ENCODE measurements around the gene PCGF5.
A peak's percentile ranks its signal among the peaks of the same experiment; 100 is the strongest.
"Not testable (repeated sequence)": the region's sequence is repeated elsewhere in the genome, so short reads cannot be mapped to it uniquely, and the experiment has no call there.

Gene PCGF5

DNA sequence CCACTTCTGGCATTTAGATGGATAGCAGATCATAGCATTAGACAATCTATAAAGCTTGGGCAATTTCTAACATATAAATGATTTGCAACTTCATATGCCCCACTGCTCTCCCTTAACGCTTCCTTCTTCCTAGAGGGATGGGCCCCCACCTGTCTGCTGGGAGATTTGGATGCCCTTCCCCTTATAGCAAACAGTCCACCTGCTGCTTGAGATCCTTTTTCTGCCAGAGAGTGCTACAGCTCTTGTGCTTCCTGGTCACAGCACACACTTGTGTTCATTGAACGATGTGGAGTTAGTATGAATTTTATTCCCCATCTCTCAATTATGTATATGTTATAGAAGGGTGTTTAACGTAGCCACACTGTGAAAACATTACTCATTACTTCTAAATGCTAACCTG is 10.4 kb upstream of the PCGF5 start:
- no peak for DNase-seq (ENCODE audit: low spot score)

DNA sequence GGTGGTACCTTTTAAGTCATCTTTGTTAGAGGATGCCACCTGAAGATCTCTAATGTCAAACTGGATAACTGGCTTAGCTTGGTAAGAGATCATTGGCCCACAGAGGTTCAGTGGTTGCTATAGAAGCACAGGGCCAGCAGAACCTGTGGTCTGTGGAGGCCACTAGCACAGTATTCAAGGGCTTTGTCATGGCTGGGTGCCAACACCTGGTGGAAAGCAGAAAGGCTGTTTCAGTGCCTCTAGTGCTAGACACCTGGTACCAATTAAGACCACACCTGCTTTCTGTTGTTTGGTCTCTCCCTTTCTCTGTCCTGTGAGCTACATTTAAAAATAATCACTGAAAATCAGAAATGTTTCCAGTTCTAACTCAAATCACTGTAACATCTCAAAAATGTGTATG is 10.0 kb upstream of the PCGF5 start:
- DNase-seq (ENCODE audit: low spot score): no peak

DNA sequence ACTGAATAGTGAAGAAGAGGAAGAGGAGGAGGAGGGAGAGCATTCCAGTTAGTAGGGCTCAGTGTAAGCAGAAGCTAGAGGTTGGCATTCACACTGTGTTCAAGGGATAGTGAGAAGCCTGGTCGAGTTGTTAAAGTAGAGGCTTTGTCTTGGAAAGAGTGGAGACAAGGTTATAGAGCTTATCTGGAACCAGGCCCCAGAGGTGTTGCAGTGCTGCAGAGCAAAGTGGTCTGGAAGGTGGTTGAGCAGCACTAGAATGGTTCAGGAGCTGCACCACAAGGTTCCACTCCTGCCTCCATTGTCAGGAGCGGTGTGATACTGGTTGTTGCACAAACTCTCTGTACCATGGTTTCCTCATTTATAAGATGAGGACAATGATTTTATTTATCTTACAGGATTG is 8.8 kb upstream of the PCGF5 start:
- no peak for DNase-seq (ENCODE audit: low spot score)

DNA sequence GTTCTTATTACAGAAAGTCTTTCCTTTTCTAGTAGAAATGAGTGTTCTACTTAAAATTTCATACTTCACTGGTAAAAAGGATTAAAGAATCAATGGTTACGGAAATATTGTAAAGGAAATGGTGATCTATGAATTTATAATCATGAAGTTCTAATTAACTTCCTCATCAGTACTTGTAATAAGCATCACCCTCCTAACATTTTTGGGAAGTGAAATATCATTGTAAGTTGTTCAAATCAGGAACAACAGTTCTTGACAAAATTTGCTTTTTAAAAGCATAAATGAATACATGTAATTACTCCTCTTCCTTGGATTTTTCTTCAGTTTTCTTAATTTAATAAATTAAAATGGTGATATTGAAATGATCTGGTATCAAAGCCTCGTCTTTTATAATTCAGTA is 5.6 kb upstream of the PCGF5 start:
- DNase-seq (ENCODE audit: low spot score): no peak

DNA sequence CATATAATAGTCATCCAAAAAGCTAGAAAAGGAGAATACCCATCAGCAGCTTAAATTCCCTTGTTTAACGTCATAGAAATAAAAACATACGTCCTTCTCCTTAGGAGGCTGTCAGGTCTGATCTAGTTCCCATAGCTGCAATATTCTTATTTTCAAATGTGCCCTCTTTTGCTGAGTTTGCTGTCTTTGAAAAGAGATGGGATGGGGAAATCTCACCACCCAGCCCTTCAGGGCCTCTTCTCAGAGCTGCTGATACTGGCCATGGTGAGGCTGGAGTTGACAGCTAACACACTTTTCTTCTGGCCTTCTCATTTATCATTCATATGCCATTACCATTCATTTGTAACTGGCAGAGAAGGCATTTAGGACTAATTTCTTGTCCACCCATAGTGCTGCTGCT is 5.1 kb upstream of the PCGF5 start:
- no peak for DNase-seq (ENCODE audit: low spot score)

DNA sequence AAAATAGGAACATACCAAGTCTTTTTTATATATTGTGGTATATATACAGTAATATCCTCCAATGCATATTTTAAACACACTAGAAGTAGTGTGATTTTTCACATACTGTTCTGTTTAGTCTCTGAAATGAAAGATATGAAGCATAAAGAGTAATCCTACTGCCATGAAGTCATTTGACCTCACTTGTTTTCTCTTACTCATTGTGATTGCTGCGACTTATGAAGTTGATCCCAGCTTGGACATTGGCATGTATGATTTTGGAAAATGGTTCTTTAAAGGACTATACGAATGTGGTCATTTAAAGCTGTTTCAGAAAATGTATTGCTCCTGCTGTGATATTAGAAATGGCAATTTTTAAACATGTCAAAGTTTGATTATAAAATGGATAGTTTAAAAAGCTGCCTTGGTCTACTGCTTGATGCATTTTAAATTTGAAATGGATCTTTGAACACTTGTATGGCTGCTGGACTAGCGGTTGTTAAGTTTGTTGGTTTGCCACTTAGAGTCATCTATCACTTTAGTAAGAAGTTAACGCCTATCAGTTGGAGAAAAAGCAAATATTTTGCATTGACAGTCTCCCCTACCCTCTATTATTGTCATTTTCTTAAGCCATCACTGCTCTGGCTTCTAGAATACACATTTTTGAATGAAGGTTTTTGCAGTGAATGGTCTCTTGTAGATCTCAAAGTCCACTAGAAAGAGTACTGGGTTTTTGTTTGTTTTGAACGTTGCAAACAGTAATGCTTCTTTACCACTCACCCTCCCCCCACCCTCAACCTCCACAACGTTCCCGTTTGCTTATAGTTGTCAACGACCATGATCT is 881 bp upstream of the PCGF5 start:
- no peak for DNase-seq (ENCODE audit: low spot score)

DNA sequence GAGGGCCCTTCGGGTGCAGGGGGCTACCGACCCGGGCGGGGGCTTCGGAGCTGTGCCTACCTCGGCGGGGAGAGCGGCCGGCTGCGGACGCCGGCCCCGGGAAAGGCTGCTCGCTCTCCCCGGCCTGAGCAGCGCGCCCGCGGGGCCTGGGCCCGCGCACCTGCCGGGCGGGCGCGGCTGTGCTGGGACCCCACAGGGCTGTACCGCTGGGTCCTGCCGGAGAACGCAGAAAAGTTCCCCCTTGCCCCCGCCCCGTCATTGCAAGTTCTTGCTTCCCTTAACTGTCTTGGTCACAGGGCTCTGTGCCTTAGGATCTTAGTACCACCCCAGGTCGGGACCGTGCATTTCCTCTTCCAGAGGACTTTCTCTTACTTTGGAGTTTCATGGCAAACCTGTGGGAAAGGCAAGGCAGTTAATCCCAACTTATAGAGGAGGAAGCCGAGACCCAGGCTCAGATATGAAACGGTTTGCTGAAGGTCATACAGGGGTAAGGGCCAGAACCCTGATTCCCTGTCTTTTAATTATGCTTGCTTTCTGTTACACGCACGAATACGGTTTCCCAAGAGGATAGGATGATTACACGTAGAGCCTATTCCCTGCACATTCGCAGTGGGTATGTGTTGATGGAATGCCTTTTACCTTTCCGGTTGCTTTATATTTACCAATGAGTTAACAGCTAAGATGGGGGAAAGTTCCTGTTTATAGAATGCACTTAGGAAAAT is 652 bp downstream of the PCGF5 start:
- DNase-seq (ENCODE audit: low spot score): peak; percentile 39

DNA sequence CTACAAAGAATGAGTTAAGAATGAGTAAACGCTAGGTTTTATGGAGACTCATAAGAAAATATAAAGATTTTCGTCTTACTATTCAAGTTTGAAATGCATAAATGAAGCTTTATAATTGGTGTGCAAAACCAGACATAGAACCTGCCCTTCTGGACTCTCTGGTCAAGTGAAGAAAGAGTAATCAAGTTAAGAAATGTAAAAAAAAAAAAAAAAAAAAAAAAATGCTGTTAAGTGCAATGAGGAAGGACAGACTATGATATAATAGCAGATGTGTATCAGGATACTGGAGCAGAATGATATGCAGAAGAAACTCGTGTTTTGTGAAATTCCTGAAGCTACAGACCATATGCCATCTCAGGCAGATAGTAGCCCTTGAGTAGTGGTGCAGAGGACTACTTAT is 5.6 kb downstream of the PCGF5 start:
- DNase-seq (ENCODE audit: low spot score): no peak

DNA sequence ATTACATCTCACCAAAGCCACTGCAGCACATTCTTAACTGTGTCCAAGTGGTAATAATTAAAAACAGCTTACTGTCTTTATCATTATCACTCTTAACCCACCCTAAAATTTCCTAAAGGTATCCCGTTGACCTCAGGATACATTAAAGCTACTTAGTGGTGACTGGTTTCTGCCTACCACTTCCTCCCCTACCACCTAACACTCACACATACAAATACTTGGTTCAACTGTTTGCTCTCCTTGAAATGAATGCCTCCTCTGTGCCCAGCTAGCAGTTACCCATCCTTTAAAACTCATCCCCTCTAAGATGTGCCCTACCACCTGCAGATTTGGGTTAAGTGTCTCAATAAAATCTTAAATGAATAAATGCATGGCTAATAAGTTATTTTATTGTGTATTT is 7.1 kb downstream of the PCGF5 start:
- DNase-seq (ENCODE audit: low spot score): no peak

DNA sequence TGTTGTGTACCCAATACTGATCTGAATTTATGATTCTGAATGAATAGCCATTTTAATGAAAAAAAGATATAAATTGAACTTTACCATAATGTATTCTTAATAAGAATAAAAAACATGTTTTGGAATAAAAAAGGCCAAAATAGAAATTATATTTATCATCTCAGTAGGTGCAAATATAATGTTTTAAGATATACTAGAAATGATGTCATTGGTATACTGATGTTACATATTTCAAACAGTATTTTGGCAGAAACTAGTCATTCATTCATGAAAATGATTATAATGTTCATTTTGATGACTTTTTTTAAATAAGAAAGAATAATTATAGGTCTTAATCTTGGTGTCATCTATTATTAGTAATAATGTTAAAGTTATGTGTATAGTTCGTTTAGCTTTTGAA is 9.2 kb downstream of the PCGF5 start:
- no peak for DNase-seq (ENCODE audit: low spot score)

DNA sequence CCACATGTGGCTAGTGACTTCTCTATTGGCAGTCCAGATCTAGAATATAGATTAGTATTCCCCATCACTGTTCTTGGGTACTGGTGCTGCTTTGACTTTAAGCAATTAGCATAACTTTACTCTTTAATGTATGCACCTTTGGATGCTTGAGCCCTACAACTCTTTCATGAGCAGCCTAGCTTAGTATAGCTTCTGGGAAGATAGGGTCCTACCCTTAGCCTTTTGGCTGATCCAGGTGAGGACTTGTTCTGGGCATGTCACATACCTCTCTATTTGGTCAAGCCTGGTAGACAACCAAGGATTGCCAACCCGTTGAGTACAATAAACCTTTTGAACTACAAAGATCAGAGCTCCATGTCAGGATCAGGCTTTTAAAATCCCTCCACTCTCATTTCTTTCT is 17.7 kb downstream of the PCGF5 start:
- DNase-seq (ENCODE audit: low spot score): no peak

DNA sequence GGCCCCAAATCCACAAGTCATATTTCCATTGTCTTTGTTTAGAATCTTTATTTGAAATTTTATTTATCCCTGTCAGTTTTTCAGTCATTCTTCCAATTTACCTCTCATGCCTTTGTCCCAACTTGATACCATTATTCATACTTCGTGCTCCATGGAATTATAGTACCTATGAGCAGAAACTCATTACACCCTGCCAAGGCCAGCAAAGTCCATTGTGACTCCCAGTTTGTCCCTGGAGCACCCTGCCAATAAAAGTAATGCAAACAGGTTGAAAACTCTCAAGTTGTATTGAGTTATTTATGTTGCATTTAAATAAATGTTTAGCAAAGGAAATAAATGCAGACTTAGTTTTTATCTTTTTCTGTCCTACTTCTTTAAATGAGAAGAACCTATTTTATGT is 19.3 kb downstream of the PCGF5 start:
- DNase-seq (ENCODE audit: low spot score): no peak

DNA sequence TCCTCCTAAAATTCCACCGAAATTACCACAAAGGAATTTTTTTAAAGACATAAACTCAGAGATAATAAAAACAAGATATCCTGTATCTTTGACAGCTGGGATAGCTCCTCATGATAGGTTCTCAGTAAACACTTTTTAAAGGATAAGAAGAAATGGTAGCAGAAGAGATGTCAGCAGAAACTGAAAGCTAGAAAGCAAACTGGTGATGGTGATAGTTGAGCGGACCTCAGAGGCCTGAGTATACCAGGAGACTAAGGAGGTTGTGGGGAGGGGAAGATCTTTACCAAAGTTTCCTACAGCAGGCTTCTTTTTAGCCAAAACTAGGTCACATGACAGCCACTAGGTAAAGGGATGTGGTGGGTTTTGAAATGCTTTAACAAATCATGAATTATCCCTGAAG is 22.5 kb downstream of the PCGF5 start:
- DNase-seq (ENCODE audit: low spot score): no peak

DNA sequence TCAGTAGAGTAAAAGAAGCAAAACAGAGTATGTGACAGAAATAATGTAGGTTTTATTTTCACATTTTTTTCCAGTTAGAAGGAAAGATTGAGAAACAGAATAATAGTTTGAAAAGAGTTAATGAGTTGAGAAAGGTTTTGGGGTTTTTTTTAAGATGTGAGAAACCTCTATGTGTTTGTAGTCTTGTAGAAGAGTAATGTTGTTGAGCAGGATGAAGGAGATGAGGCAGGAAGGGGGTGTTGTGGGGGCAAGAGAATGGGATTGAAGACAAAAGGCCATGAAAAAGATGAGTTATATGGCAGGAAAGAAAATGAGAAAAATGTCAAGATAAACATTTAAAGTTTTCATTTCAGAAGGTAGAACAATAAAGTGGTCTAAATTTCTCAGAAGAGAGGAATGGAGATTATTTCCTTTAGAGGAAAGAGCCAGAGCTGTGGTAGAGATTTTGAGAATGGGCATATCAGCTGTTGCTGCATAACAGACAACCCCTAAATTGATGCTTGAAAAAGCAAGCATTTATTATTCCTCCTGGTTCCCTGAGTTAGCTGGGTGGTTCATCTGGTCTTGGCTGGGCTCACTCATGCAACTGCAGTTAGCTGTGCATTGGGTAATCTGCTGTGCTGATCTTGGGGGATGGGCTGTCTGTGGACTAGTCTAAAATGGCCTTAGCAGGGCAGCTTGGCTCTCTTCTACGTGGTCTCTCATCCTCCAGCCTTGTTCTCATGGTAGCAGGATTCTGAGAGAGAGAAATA is 27.1 kb downstream of the PCGF5 start:
- DNase-seq (ENCODE audit: low spot score): no peak

DNA sequence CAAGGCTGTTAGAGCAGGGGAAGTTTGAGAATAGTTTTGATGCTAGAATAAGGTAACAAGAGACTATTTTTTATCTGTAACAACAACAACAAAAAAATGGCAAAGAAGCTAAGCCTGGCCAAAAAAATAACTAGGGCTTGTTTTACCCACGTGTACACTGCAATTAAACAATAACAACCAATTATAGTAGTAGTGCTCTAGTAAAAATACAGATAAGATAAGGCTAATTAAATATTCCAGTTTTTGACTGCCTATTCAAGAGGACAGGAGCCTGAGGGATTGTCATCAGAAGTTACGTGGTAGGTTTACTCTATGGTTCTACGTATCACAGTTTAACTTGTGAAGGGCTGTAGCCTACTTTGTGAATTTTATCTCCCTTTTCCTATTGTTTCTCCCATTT is 29.2 kb downstream of the PCGF5 start:
- DNase-seq (ENCODE audit: low spot score): no peak

DNA sequence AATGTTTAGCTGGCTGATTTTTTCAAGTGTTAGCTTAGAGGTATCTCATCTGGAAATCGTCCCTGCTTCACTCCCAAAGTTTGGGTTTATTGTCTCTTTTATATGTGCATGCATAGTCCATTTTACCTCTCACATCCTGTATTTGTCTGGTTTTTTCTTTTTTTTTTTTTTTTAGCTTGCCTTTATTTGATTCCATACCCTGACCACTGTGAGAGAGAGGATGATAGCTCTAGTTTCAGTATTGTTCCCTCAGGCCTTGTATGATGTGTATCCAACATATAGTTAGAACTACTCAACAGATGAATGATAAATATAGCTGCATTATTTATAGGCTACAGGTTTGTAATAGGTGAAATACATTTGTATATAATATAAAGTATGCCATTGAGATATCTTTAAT is 29.9 kb downstream of the PCGF5 start:
- DNase-seq (ENCODE audit: low spot score): no peak

DNA sequence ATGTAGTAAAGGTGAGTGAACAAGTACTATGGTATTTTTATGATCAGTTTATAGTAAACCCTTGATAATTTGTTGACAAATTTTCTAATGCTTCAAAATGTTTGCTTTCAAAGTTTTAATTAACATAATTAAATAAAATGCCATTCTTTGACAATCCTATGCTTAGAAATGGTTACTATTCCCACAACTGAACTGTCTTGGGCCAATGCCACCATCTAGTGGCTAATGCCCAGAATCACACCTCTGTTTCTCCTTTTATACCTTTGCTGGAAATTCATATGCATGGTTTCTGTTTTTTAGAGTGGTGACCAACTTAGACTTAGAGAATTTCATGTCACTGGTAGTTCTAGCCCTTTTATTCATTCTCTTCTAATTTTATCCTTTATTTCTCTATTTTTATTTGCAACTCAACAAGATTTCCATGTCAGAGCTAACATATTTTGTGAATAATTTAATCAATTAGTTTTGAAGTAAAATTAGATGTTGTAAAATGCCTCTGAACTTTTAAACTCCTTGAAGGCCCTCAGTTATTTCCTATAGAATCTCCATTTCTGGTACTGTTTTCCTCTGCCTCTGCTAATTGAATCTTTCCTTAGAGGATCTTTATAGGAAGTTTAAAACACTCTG is 31.1 kb downstream of the PCGF5 start:
- DNase-seq (ENCODE audit: low spot score): peak; percentile 55

DNA sequence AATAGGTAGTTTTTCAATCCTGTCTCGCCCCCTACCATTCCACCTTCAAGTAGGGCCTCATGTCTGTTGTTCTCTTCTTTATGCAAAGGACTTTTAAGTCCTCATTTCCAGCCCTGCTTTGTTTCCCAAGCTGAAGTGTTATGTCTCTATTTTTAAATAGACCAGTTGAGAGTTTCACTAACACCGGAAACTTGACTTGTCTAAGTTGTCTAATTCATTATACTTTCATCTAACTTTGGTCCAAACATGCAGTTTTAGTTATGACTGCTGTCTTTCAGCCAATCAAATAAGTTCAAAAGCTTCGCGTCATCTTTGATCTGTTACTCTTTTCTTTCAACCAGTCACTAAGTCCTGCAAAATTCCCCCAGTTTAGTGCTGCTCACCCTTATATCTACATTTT is 32.8 kb downstream of the PCGF5 start:
- no peak for DNase-seq (ENCODE audit: low spot score)

DNA sequence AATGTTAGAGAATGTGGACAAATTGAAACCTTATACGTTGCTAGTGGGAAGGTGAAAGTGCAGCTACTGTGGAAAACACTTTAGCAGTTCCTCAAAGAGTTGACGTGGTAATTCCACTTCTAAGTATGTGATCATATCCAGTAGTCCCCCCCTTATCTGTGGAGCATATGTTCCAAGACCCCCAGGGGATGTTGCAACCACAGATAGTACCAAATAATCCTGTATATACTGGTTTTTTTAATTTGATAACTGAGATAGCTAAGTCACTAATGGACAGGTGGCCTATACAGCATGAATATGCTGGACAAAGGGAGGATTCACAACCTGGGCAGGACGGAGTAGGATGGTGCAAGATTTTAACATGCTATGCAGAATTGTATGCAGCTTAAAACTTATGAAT is 36.8 kb downstream of the PCGF5 start:
- DNase-seq (ENCODE audit: low spot score): no peak

DNA sequence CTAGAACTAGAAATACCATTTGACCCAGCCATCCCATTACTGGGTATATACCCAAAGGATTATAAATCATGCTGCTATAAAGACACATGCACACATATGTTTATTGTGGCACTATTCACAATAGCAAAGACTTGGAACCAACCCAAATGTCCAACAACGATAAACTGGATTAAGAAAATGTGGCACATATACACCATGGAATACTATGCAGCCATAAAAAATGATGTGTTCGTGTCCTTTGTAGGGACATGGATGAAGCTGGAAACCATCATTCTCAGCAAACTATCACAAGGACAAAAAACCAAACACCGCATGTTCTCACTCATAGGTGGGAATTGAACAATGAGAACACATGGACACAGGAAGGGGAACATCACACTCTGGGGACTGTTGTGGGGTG is 40.0 kb downstream of the PCGF5 start:
- DNase-seq (ENCODE audit: low spot score): not testable (repeated sequence)

DNA sequence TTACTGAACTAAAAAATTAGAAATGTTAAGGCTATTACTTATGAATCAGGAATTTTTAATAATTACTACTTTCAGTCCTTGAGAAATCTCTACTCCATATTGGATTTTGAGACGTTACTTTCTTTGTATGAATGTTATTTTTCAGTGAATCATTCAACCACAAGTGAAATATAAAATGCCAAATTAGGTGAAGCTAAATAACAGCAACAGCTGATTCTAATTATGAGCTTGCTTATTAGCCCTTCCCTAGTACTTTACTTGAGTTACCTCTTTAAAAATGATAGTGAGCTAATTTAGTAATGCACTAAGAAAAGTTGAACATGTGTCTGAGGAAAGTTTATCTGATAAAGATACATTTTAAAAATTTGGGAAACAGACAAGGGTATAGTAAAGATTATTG is 51.4 kb downstream of the PCGF5 start:
- DNase-seq (ENCODE audit: low spot score): no peak

DNA sequence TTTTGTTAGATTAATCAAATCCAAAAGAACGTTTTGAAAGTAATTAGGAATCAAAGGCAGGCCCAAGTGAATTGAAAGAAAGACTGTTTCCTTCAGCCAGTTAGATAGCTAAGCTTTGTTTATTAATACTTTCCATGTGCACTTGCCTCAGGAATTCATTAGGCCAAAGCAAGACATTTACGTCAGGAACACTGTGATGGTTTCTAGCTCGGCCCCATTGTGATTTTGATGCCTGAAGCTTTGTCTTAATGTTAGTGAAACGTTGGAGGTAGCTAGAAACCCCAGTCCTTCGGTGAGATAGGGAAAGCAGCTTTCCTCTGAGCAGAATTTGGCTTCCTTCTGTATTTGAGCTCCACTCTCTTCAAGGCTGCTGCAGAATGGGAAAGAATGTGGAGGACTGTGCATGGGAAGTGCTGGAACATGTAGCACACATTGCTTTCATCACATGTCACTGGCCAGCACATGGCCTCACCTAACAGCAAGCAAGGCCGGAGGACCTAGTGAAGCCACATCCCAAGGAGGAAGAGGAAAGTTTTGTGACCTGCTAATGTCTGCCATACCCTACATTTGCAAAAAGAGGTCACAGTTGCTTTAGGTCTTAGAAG is 64.1 kb downstream of the PCGF5 start:
- no peak for DNase-seq (ENCODE audit: low spot score)

Measured in kidney tubule cell (primary cell).